ENCODE results near the gene STOML1. TPM values are rescaled to one million over a fixed set of nuclear protein-coding genes. Genes with fewer than 3 reads are reported as not detected.

The STOML1 gene
- total RNA-seq, 1 experiment from 2014 or later = 10.1 TPM

- H4K20me1 ChIP-seq (ENCODE audit: low read length) = no peaks in the 10 kb centered on the region
- H3K4me3 ChIP-seq (ENCODE audit: low read length) = peak overlapping the region; percentile 51
- H3K4me2 ChIP-seq (ENCODE audit: low read length) = peak overlapping the region; percentile 68
- TF ChIP-seq EZH2phosphoT487 (IDR thresholded peaks at IDR 0.05; ENCODE audit: borderline replicate concordance, low read length) (no peak), EZH2 (IDR thresholded peaks at IDR 0.05; ENCODE audit: low read length, unreplicated experiment) (no peak), CTCF (conservative IDR thresholded peaks at IDR 0.05; ENCODE audit: low read depth, low read length) (no peak)
- H3K4me1 ChIP-seq (ENCODE audit: insufficient read depth, low read length) = peaks cover 90% of the 10 kb centered on the region
- ChIA-PET POLR2A (ENCODE audit: unreplicated experiment) (no interaction called here), CTCF (no interaction called here)
- peaks cover 4% of the 10 kb centered on the region; the same call in 1 of the 2 replicates for H3K36me3 ChIP-seq (ENCODE audit: low read depth, low read length)
- no peak overlapping the region for H2AFZ ChIP-seq (ENCODE audit: low read length)
- peak overlapping the region; percentile 78; the same call in 1 of the 2 replicates for H3K9ac ChIP-seq (ENCODE audit: low read length)
- H3K9me3 ChIP-seq (ENCODE audit: low read length) = no peaks in the 10 kb centered on the region
- no peak for ATAC-seq
- H3K27ac ChIP-seq (ENCODE audit: low read length) = peak overlapping the region; percentile 98
- intact Hi-C loops (cut with micrococcal nuclease) = no loop called here
- H3K79me2 ChIP-seq (ENCODE audit: low read length) = peaks cover 87% of the 10 kb centered on the region
- peaks cover 12% of the 10 kb centered on the region for H3F3A ChIP-seq (ENCODE audit: low read length, unreplicated experiment)
- H3K9me2 ChIP-seq (replicated peaks; ENCODE audit: low read length) = no peaks in the 10 kb centered on the region
- no TSS peak for BruUV-seq (replicated peaks)
- no peaks in the 10 kb centered on the region for H3K27me3 ChIP-seq (ENCODE audit: low read length)
- no peak for DNase-seq
These were observed 55.9 kb downstream of the STOML1 start for GRCh38 chr15:73936181-73936580.

- no peaks in the 10 kb centered on the region for H3K27me3 ChIP-seq (ENCODE audit: low read length)
- peaks cover 12% of the 10 kb centered on the region for H3F3A ChIP-seq (ENCODE audit: low read length, unreplicated experiment)
- H3K4me2 ChIP-seq (ENCODE audit: low read length) = peak overlapping the region; percentile 68
- no peaks in the 10 kb centered on the region for H3K9me2 ChIP-seq (replicated peaks; ENCODE audit: low read length)
- peak; percentile 70 for DNase-seq
- ChIA-PET CTCF (no interaction called here), POLR2A (ENCODE audit: unreplicated experiment) (interaction anchor here (0.6 kb wide), 1 partner anchor 18 kb away, joined by 3 read pairs; no protein-coding TSS in a partner anchor)
- H3K27ac ChIP-seq (ENCODE audit: low read length) = peak overlapping the region; percentile 98
- peak overlapping the region; percentile 78 for H3K9ac ChIP-seq (ENCODE audit: low read length)
- BruUV-seq (replicated peaks) = no TSS peak
- H4K20me1 ChIP-seq (ENCODE audit: low read length) = no peaks in the 10 kb centered on the region
- peaks cover 90% of the 10 kb centered on the region for H3K4me1 ChIP-seq (ENCODE audit: insufficient read depth, low read length)
- no peaks in the 10 kb centered on the region for H3K9me3 ChIP-seq (ENCODE audit: low read length)
- no peak overlapping the region for H2AFZ ChIP-seq (ENCODE audit: low read length)
- intact Hi-C loops (cut with micrococcal nuclease) = no loop called here
- H3K79me2 ChIP-seq (ENCODE audit: low read length) = peaks cover 92% of the 10 kb centered on the region
- peak overlapping the region; percentile 51; the same call in 1 of the 2 replicates for H3K4me3 ChIP-seq (ENCODE audit: low read length)
- H3K36me3 ChIP-seq (ENCODE audit: low read depth, low read length) = peaks cover 4% of the 10 kb centered on the region; the same call in 1 of the 2 replicates
- no peak for ATAC-seq
- no peak for TF ChIP-seq EZH2phosphoT487 (IDR thresholded peaks at IDR 0.05; ENCODE audit: borderline replicate concordance, low read length)
These were observed 56.5 kb downstream of the STOML1 start for GRCh38 chr15:73935547-73935946.

- H3K79me2 ChIP-seq (ENCODE audit: low read length) = peaks cover 92% of the 10 kb centered on the region
- H3K9ac ChIP-seq (ENCODE audit: low read length) = peak overlapping the region; percentile 56
- ChIA-PET POLR2A (ENCODE audit: unreplicated experiment) (no interaction called here), CTCF (no interaction called here)
- peaks cover 8% of the 10 kb centered on the region for H3F3A ChIP-seq (ENCODE audit: low read length, unreplicated experiment)
- no peaks in the 10 kb centered on the region for H3K36me3 ChIP-seq (ENCODE audit: low read depth, low read length)
- peak; percentile 77 for ATAC-seq
- H3K9me3 ChIP-seq (ENCODE audit: low read length) = no peaks in the 10 kb centered on the region
- H3K4me2 ChIP-seq (ENCODE audit: low read length) = peak overlapping the region; percentile 68
- no TSS peak for BruUV-seq (replicated peaks)
- H3K27me3 ChIP-seq (ENCODE audit: low read length) = no peaks in the 10 kb centered on the region
- DNase-seq = peak; percentile 94
- TF ChIP-seq EZH2phosphoT487 (IDR thresholded peaks at IDR 0.05; ENCODE audit: borderline replicate concordance, low read length) (no peak), CTCF (conservative IDR thresholded peaks at IDR 0.05; ENCODE audit: low read depth, low read length) (no peak), EZH2 (IDR thresholded peaks at IDR 0.05; ENCODE audit: low read length, unreplicated experiment) (no peak)
- intact Hi-C loops (cut with micrococcal nuclease) = no loop called here
- no peak overlapping the region for H3K4me3 ChIP-seq (ENCODE audit: low read length)
- peak overlapping the region; percentile 98 for H3K27ac ChIP-seq (ENCODE audit: low read length)
- H4K20me1 ChIP-seq (ENCODE audit: low read length) = no peaks in the 10 kb centered on the region
- H3K9me2 ChIP-seq (replicated peaks; ENCODE audit: low read length) = no peaks in the 10 kb centered on the region
- peaks cover 90% of the 10 kb centered on the region for H3K4me1 ChIP-seq (ENCODE audit: insufficient read depth, low read length)
- H2AFZ ChIP-seq (ENCODE audit: low read length) = no peak overlapping the region
These were observed 57.8 kb downstream of the STOML1 start for GRCh38 chr15:73934281-73934680.

All from PC-3 (cell line).